HG03108 (cell line): ENCODE data around the gene ACTL10.

Source experiments
- ATAC-seq: cut with Tn5 transposase; IDR thresholded peaks from one replicate; pipeline ENCODE4 v1.9.1; 2021; ENCODE audit warnings: moderate library complexity; ENCODE audit not compliant: unreplicated experiment

ACTL10 gene

DNA sequence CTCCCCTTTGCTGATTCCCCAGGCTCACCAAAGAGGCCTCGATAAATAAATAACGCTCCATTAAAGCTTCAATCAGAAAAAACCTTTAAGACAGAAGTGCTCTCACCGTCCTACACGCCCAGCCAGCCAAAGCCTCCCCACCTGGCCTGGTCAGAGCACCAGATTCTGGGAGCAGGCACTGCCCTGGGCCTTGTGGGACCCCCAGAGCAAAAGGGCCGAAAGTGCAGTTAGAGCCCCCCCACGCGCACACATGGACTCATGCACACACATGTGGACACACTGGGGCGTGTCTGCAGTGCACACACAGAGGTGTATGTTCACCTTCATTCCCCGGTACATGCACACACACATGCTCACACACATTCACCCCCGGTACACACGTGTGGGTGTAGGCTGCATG, 9.4 kb downstream of the ACTL10 start:
- ATAC-seq = no peak

DNA sequence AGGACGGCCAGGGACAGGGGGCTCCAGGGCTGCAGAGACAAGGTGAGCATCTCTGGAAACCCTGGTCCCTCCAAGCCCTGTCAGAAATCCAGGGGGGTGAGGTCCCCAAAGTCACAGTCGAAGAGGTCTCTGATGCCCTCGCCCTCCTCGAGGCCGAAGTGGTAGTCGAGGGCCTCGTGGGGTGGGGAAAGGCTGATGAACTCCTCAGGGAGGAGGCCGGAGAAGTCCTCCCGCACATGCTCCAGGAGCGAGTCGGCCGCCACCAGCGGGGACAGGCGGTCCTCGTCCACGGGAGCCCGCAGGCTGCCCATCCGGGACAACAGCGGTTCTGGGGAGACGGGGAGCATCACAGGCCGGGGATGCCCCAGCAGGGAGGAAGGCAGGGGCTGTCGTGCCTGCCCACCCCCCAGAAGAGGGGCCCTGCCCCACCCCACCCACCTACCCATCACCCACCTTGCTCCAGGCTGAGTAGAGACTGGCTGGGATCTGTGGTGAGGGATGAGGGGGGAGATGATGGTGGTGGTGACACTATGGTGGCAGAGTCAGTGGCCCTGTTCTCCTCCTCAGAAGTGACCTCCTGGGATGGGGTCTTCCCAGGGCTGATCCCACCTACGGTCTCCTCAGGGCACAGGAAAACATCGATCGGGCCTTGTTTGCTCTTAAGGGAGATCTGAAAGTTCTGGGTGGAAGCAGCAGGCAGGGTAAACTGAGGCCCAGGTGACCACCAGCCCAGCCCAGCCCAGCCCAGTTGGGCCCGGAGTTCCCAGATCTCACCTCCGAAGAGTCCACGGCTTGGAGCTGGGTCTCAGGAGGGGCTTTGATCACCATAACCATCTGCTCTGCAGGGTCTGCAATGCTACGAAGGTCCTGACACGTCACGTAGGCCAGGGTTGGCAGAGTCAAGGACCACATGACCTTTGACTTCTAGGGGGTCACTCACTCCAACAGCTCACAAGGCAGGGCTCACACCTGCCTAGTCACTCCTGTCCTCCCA, 10.2 kb downstream of the ACTL10 start:
- ATAC-seq = no peak

DNA sequence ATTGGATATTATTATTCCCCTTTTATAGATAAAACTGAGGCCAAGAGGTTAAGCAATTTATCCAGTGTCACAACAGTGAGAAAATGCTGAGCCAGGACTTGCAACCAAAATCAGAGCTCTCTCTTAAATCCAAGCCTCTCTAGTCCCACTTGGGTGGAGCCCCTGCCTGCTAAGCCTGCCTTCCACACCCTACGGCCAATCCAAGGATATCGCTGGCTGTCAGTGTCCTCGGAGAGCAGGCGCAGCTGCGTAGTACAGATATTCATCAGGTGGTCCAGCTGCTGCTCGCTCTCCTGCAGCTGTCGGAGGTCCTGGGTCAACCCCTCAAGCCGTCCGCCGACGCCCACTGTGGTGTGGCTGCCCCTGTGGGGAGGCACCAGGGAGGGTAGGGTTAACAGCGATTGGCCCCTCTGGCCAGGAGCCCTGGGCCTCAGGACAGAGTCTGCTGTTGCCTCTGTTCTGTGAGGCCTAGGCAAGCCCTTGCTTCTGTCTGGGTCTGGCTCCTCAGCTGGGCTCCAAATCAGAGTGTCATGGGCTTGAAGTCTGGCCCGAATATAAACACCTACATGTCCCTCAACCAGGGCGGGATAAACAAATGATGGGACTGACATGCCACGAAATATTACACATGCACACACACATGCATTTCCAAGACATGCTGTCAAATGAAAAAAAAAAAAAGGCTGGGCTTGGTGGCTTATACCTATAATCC, 11.4 kb downstream of the ACTL10 start:
- no peak for ATAC-seq

- ATAC-seq = peak; percentile 66
These were observed 13.2 kb downstream of the ACTL10 start for GRCh38 chr20:33679758-33680485.

DNA sequence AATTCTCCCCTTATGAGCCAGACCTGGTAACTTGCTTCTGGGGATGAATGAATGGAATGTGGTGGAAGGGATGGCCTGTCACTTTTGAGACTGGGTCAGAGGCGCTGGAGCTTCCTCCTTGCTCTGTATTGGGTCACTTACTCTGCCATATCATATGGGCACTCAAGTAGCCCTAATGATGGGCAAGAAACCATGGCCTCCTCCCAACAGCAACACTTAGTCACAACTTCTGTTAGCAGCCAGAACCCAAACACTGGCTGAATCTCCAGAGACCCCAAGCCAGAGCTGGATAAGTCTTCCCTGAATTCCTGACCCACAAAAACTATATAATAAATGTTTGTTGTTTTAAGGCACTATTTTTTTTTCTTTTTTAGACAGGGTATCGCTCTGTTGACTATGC, 13.9 kb downstream of the ACTL10 start:
- no peak for ATAC-seq

DNA sequence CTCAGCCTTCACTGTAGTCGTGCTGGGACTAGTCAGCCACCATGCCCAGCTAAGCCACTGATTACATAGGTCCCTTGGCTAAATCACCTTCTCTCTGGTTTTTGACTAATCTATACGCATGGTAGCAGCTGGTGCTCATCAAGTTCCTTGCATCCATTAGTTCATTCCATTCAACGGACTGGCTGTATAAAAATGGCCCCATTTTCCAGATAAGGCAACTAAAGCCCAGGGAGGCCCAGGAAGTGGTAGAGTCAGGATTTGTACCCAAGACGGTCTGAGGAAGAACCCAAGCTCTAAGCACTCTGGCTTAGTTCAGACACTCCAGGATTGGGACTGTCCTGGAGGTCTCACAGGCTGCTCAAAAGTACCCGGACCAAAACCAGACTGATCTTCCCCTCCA, 14.5 kb downstream of the ACTL10 start:
- no peak for ATAC-seq

DNA sequence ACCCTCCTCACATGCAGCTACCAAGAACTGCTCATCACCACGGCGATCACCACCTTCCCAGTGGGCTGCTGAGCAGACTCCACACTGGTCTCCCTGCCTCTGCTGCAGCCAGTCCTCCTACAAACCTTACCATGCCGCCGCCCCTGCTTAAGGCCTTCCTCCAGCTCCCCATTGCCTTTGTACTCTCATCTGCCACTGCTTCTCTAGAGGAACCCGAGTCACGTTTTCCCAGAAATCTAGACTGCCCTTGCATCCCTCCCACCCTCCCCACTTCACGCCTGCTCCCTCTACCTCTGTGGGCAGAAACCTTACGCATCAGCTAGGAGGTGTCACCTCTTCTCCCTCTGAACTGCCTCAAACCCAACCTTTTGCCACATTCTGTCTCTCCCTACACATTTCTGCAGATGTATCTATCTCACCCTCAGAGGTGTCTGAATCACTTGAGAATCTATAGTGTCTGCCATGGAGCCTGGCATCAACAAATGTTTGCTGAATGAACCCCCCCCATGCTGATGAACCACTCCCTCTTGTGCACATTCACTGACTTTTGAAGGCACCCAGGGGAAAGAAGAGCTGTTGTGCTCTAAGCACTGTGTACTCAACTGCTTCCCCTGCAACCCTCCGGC, 15.1 kb downstream of the ACTL10 start:
- ATAC-seq = no peak

DNA sequence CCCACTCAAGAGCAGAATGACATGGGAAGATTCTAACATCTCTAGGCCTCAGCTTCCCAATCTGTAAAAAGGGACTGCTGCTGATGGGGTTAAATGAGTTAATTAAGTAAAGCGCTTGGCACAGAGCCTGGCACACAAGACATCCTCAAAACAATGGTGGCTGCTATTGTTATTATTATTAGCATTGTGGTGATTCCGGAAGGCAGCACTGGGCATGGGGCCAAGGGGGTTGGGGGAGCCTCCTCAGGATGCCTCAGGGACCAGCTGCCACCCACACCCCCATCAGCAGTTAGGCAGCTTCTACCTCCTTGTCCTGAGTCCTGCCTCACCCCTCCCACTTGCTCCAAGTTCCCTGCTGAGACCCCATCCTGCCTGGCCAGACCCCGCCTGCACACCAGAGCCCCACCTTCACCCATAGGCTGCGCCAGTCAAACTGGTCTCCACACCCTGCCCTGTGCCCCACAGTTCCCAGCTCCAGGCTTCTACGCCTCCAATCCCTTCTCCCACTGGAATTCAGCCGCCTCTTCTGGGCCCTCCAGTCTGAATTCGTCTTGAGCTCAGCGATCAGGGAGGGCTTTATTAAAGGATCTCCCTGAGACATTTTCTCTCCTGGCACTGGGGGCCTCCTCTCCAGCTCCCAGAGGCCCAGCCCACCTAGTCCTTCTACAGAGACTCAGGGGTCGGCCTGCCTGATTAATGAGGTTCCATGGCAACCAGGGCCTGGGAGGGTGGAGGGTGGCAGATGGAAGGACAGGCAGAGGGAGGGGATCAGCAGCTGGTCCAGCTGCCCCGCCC, 18.0 kb downstream of the ACTL10 start:
- ATAC-seq = no peak

DNA sequence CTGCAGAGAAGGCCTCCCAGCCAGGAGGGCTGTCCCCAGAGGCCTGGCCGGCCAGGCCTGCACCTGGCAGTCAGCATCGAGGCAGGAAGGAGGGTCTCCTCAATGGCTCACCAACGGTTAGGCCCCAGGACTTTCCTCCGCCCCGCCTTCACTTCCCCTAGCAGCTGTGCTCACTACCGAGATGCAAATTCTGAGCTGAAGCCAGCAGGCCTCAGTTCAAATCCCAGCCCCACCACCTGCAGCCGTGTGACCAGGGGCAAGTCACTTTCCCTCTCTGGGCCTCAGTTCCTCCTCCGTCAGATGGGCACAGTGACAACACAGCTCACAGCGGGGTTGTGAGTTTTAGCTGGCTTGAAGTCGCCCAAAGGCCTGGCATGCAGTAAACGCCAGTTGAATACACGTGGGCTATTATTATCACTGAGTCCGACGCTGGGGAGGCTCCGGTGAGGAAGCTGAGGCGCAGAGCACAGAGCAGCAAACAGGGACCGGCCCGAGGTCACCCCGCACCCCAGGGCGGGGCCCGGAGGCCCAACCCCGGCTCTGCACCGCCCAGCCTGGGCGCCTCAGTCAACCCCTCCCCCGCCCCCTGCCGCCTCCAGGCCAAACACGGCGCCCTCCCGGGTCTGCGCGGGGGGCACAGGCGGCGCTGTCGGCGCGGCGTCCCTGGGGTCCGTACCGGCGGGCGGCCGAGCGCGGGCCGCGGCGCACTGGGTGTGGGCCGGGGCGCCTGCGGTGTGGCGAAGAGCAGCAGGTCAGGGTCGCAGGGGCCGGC, 18.8 kb downstream of the ACTL10 start:
- ATAC-seq = peak; percentile 32

GRCh38 chr20:33686100-33686983, 19.6 kb downstream of the ACTL10 start, which contains the start of gene E2F1:
E2F1 (minus strand) TSS chr20:33686385; CDS start chr20:33686264, 121 bp downstream.
- peak; percentile 79 for ATAC-seq

GRCh38 chr20:33686984-33687366, 20.2 kb downstream of the ACTL10 start:
- no peak for ATAC-seq

DNA sequence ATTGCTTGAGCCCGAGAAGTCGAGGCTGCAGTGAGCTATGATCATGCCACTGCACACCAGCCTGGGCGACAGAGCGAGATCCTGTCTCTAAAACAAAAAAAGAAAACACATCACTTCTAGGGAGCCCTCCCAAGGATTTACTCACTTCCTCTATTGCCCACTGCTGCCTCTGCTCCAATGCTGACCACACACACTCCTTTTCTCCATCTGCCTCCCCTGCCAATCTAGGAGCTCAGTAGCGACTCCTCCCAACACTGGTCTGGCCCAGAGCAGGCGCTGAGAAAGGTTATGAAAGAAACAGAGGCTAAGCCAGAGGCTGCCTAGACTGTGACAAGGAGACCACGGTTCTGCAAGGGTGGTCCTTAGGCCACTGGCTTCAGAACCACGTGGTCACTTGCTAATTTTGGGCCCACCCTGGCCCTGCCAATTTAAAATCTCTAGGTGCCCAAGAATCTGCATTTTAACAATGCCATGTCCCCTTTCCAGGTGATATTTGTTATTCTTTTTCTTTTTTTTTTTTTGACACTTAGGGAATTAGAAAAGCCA, 20.7 kb downstream of the ACTL10 start:
- ATAC-seq = no peak

GRCh38 chr20:33687993-33688937, 21.5 kb downstream of the ACTL10 start:
- no peak for ATAC-seq

- ATAC-seq = no peak
These were observed 22.2 kb downstream of the ACTL10 start for GRCh38 chr20:33688938-33689424.

DNA sequence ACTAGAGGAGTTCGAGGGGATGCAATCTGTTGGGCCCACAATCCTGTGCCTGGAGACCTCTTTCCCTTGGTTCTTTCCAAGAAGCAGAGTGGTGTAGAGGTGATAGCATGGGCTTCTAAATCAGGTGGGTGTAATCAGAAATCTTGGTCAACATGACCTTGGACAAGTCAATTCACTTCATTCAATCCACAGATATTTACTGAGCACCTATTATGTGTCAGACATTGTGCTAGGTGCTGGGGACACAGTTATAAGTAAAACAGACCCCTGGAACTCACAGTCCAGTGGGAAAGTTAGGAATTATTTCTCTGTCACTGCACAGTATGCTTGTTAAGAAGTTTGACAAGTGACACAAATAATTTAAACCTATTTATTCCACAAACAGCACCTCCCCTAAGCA, 22.8 kb downstream of the ACTL10 start:
- ATAC-seq = no peak

DNA sequence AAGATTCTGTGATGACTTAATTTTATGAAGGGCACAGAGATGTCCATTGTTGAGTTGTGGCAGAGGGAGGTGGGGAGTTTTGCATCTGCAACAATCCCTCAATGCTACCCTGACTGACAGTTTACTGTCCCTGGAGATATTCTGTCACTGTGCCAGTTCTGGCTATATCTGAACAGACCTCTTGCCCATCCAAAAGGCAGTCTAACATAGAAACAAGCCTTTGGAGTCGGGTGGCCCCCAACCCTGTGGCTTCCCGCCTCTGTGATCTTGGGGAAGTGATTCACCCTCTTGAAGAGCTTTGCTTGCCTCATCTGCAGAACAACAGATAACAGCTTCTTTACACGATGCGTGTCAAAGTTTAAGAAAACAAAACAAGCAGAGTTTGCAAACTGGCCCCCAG, 23.2 kb downstream of the ACTL10 start:
- no peak for ATAC-seq

DNA sequence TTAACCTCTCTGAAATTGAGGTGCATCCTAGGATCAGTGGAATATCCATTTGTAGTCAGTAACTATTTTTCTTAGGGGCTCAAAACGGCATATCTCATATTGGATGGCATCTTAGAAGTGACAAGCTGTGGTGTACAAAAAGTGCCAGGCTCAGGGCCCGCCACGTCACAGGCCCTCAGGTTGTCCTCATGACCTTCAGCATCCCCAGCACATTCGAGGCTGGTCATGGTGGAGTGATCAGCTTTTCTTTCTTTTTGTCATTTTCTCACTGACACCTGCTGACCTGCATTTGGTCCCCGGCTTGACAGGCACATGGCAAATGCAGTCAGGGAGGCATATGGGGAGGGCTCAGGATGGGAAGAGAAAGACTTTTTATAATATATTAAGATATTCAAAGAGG, 26.5 kb downstream of the ACTL10 start:
- no peak for ATAC-seq
